GM19035 (cell line): ENCODE data around the gene STK17A.
A peak's percentile ranks its signal among the peaks of the same experiment; 100 is the strongest.

Source experiments
- ATAC-seq: cut with Tn5 transposase; IDR thresholded peaks from one replicate; pipeline ENCODE4 v1.9.1; 2021; ENCODE audit not compliant: unreplicated experiment

STK17A gene

DNA sequence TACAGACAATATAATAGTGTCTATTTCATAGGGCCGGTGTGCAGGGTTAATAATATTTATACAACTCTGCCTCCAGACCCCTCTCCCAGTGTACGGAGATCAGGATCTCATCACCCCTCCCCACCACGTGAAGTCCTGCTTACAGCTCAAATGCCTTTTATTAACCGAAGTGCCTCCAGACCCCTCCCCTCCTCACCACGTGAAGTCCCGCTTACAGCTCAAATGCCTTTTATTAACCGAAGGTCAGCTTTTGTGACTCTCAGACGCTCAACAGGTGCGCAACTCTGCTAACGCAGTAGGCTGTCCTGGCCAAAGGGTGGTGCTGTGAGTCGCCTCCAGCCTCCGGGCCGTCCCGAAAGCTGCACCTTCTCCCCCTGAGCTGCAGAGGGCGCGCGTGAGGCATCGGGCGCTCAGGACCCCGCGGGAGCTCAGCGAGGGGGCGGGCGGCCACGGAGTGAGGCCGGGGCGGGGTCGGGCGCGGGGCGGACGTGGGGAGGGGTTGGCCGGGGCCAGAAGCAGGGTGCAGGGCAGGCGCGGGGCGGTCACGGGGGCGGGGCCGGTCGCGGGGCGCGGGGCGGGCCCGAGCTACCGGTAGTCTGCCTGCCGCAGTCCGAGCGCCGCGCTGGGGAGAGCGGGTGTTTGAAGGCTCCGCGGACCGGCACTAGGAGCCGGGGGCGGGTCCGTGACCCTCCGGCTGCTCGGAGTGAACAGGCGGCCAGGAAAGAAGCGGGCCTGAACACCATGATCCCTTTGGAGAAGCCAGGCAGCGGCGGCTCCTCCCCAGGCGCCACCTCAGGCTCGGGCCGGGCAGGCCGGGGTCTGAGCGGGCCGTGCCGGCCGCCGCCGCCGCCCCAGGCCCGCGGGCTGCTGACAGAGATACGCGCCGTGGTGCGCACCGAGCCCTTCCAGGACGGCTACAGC lies at the start of gene STK17A:
STK17A (plus strand) TSS at position 606 of the 921 bp plus-strand sequence; CDS start at position 742, 136 bp downstream.
- ATAC-seq, result peak; percentile 65

DNA sequence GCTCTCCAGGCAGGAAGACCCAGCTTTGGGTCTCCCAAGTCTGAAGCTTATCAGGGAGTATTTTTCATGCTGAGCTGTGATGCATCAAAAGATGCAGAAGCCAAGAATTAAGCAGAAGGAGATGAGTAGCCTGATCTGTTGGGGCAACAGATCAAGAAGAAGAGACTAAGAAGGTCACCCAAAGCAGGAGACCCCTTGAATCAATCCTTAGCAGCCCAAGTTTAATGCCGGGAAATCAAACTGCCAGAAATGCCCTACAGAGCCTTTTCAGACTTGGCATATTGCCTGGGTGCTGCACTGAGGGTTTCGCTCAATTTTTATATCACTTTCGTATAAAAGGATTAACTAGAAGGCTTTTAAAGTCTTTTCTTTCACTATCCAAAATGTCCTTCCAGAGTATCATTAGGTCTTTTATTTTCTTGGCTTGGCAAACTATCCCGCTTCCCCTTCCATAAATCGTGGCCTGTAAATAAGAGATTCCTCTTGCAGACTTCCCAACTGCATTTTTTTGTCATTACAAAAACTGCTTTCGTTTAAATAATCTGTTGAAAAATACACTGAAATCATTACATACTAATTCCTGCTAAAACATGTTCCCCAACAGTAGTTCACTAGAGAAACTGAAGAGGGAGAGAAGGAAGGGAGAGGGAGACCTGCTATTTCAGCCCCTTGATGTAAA lies 49.0 kb upstream of the STK17A start:
- ATAC-seq, result no peak

DNA sequence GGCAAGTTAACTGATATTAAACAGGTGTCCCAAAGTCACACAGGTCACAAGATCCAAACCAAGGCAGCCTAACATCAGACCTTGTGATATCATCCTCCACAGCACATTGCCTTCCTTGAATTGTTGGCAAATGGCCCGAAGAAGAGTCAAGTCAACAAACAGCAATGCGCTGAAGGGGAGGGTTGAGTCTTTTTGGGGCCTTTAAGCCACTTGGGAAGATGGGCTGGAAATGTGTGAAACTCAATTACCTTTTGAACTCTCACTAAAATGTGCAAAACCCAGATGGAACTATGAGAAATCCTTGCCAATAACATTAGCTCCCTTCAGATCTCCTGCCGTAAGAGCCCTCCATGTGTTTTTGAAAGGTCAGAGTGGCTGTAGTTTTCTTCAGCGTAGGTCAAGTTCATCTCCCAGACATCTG lies 47.9 kb upstream of the STK17A start:
- no peak for ATAC-seq

DNA sequence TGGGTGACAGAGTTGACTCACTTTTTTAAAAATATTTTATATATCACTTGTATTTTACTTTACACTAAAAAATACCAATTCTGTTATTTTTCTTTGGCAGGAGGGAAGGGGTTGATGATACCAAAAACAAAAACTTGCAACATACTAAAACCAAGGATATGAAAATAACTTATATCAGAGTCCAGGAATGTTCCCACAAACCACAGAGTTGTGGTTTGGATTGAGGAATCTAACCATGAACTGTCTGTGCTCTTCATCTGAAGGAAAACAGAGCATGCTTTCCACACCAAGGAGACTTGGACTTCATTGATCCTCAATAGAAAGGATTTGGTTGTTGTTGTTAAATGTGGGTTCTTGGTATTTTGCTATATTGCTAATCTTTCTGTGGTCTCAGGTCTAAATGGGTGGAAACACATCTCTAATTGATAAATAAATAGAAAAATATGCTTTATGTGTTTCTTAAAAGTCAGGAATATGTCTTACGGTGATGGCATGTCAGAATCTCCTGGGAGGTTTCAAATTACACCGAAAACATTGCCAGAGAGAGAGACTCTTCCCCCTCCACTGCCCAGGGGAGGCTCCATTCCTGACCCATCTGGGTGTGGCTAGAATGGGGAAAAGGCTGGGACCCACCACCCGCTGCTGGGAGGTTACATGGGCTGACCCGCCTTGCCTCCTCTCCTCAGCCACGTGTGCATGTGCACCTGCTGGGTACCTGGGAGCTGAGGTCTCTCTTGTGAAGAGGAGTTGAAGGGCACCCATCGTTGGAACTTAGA lies 46.9 kb upstream of the STK17A start:
- no peak for ATAC-seq

DNA sequence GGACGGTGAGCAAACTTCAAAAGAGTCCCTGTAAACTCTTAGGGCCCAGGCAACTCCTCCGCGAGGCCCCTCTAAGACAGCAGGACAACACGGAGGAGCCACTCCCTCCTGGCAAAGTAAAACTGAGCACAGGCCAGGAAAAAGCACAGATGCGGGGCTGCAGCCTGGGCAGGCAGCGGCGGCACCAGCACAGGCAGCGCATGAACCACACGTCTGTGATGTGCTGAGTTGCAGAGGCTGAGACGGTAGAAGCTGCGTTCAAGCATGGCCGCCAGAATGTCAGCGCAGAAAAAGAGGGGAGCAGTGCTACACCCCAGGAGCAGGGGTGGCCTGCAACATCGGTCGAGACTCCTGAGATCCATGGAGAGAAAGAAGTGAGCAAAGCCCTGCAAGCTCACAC lies 46.1 kb upstream of the STK17A start:
- no peak for ATAC-seq

DNA sequence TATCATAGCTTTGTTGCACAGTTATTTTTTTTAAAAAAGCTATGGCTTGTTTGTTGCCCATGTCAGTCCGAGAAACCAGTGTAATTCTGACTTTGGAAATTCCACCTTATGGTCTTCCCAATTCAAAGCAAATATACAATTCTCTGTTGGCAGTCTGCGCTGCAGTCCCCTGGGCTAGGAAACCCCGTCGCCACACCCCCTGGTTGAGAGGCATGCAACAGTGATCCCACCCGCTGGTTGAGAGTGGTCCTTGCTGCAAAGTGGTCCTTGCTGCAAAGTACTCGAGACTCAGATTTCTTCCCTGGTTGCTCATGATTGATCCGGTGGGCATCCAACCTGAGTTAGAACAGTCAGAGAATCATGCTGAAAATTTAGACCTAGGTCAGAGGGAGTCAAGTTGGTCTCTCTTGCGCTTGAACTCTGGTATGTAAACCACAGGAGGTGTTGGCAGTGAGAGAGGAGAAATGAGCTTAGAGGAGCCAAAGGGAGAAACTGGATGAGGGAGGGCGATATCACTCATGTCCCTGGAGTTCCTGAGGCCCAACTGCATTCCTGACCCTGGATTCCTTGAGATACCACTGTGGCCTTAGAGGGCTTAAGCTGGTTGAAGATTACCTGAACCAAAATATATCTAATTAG lies 45.0 kb upstream of the STK17A start:
- no peak for ATAC-seq

DNA sequence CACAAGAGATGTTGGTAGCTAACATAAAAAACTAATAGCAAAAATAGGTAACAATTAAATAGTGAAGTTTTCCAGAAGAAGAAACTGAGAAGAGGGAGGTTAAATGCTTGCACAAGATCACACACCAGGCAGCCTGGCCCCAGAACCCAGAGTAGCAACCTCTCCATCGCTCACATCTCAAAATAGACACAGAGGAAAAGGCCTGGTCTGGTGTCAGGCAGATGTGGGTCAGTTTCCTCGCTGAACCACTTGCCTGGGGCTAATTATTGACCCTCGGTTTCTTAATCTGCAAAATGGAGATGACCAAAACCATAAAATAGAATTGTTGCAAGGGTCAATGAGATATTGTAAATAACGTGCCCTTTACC lies 44.5 kb upstream of the STK17A start:
- no peak for ATAC-seq

DNA sequence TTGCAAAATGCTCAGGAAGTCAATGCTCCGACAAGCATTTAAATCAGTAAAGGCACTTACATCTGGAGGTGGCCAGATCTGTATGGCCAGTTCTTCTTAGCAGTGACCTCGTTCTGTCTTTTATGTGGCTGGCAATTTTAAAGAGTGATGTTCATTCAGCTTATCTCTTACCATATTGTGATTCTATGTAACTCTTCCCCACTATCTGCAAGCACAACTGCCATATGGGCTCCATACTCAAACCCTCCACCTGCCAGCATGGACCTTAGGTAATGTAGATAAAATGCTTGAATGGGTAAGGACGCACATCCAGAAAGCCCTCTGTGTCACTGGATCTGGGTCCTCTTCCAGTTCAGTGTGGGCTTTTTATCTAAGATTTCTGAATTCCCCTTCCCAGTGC lies 42.4 kb upstream of the STK17A start:
- ATAC-seq, result no peak

DNA sequence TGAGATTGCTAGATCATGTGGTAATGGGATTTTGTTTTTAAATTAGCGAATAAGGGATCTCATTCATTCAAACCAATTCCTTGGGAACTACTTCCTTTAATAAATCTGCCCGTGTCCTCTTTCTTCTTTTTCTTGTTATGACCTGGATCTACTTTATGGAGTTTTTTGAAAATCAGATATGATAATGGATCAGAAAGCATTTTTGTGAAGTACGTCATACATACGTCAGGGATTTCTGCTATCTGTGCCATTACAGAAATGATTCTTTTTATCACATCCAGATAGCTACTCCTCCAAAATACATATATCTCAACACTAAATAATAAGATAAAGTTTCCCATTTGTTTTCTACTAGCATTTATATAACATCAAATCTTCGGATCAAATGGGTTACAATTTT lies 40.2 kb upstream of the STK17A start:
- no peak for ATAC-seq

DNA sequence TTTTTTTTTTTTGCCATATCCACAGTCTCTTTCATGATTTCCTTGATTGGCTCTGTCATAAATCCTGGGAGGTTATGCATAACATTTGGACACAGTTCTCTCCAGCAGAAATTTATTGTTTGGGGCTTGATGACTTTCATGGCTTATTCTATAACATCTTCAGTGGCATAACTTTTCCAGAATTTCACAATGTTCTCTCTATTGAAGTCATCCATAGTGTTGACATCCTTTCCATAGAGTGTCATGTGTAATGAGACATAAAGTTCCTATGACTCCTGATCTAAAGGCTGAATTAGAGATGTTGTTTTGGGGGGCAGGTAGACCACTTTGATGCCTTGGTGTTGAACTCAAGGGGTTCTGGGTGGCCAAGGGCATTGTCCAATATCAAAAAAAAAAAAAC lies 36.7 kb upstream of the STK17A start:
- no peak for ATAC-seq

DNA sequence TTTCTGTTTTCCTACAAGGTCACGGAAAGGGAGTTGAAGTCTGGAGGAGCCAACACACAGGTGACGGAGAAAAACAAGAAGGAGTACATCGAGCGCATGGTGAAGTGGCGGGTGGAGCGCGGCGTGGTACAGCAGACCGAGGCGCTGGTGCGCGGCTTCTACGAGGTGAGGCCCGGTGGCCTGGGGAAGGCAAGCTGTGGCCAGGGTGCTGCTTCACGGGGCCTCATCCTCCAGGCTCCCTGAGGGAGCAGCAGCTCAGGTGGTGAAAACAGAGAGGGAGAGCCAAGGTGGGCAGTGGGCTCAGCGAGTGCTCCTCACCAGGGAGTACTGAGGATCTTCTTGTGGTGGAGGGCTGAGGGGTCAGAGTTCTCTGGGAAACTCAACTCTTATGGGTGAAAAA lies 32.5 kb upstream of the STK17A start:
- ATAC-seq, result no peak

DNA sequence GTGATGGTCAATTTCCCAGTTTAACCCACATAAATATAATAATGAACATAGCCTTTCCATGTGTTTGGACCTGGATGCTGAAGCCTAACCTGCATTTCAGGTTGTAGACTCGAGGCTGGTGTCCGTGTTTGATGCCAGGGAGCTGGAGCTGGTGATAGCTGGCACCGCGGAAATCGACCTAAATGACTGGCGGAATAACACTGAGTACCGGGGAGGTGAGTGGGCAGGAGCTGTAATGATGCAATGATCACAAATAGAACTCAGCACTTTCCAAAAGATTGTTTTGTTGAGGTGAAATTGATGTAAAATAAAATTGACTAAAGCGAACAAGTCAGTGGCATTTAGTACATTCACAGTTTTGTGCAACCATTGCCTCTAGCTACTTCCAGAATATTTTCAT lies 30.8 kb upstream of the STK17A start:
- ATAC-seq, result no peak

DNA sequence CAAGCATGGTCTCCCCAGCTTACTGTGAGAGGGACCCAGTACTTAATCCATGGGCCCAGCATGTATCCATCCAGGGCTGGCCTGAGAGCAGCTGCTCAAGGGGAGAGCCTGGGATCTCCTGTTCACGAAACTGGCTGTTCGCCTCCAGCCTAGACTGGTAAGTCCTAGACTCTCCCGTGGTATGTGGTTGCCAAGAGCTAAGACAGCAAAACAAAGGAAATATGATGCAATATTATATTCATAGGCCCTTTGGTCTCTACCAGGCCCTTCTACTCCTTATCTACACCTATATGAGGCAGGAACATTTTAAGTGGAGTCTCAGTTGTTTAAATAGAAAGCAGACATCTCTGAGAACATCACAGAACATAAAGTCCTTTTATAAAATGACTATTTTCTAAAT lies 28.9 kb upstream of the STK17A start:
- no peak for ATAC-seq

DNA sequence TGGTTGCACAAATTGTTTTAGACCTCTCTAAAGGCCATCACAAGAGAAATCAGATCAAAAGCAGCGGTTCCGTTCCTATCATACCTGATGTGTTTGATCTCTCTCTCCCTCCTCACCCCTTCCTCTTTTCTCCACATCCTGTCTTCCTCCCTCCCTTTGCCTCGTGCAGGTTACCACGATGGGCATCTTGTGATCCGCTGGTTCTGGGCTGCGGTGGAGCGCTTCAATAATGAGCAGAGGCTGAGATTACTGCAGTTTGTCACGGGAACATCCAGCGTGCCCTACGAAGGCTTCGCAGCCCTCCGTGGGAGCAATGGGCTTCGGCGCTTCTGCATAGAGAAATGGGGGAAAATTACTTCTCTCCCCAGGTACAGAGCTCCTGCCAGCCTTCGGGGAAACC lies 28.5 kb upstream of the STK17A start:
- no peak for ATAC-seq

DNA sequence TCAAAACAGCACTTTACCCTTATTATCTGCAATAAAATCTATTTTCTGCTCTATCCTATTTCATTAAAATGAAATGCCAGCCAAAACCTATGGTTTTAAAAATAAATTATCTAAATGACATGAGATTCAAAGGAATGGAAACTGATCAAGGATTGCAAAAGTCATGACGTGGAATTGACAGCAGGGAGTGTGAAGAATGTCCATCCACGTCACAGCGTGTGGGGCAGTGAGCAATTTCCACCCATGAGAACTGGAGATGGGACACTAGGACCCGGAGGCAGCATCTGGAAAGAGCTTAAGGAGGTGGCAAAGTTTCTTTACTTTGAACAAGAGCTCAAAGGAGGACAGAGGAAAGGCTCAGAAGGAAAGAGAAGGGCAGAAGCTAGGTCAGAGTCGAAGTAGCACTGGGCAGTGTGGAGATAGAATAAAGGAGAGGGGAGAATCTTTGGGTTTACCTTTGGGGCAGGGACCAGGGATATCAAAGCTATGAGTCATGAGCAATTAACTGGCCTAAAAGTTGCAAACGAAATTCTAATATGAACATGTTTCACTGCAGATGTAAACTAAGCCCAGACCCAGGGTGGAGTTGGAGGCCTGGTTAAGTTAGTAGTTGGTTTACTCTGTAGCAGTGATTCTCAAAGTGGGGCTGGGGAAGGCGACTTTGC lies 24.9 kb upstream of the STK17A start:
- no peak for ATAC-seq

DNA sequence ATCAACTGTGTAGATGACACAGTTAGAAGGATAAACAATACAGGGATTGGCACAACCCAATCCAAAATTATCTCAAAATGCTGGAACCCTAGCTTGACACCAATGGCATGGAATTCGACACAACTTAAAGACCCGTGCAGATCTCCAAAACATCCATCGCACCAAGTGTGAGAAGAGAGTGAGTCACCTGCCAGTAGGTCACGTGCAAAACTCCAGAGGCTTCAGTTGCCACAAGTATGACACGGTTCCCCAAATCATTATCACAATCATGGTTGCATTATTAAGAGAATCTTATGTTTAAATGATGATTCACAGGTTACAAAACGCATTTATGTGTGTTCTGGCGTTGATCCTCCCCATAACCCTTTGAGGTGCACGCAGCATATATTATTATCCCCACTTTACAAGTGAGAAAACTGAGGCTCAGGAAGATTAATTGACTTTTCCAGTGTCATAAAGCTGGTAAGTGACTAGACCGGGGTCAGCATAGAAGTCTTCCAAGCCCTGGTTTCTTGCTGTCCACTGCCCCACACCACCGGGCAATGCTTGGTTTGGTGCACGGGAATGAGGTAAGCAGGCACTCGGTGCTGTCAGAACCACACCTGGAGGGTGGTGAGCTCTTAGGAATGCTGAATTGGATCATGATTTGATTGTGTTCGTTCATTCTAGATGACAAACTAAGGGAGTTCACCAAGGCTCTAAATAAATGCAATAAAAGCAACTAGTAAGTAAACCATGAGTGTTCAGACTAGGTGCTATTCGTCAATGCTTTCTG lies 23.6 kb upstream of the STK17A start:
- ATAC-seq, result no peak

DNA sequence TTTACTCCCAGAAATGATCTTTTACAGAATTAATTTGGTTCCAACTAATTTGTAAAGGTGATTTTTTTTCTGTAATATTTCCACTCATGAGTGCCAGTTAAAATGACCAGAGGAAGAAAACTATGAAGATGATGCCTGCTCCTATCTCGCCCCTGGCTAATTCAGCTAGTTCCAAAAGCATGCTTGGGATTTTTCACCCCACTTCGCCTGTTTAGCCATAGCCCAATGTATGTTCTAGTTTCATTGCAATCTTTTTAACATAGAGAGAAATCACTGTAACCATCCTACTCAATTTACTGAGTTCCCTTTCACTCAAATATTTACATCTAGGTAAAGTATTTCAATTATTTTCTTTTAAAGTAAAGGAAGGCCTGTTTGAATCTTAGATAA lies 23.0 kb upstream of the STK17A start:
- ATAC-seq, result no peak

DNA sequence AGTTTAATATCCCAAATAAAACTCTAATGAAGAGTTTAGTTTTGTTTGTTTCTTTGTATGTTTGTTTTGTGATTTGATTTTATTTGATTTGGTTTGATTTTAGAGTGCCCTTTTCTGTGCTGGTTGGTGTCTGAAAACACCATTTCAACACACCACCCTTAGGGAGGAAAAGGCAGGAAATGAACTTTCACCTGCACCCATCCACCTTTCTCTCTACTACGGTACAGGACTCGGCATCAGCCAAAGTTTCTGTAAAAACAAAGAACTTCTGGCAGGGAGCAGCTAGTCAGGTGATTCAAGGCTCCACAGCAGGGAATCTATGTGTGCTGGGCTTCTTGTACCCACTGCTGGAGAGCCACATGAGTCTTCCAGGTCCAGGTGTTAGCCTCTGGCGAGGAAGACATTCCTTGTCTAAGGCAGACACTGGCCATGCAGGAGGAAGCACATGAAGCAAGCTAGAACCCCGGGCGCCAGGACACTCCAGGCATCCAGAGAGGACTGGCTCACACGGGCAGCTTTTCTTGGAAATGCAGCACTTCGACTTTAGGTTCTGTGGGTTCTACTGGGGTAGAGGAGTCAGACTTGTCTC lies 22.1 kb upstream of the STK17A start:
- no peak for ATAC-seq

DNA sequence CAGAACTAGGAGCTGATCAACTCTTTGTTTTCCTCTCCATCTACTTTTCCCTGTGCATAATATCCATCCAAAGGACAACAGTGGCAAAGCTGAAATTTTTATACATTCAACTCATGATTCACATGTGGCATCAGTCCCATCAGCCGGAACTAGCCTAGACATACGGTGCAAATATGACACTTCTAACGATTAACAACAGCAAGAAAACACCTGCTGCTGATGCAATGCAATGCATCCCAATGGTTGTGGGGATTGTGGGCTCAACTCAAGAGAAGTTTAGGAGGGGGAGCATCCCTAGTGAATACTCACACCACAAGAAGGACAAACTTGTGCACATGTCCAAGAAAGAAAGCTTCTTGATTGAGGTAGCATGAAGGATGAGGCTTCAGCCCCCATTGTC lies 20.5 kb upstream of the STK17A start:
- no peak for ATAC-seq

DNA sequence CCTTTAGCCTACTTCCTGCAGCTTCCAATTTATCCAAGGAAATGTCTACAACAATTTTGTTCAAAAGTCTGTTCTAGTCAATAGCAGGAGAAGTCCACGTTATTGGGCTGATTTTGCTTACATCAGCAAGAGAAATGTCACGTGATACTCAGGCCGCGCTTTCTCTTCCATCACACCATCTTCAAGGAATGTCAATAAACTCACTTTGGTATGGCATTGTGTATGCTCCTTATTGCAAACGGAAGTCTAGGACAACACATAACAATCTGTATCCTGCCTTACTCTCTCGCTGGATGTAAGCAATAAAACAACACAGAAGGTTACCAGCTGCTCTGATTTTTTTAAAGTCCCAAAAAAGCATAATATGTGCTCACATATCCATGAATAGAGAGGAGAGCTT lies 17.1 kb upstream of the STK17A start:
- ATAC-seq, result no peak
